Lower lobe of right lung (tissue), 2 donors: ENCODE results near the gene ACSS1. TPM values are rescaled to one million over a fixed set of nuclear protein-coding genes. Genes with fewer than 3 reads are reported as not detected.

Experiments
- ATAC-seq, 2 donors: fragments of 200-7000 bp; cut with Tn5 transposase; one replicate each; pipeline ENCODE4 v1.9.1; 2020 to 2022; ENCODE audit warnings: mild to moderate bottlenecking in 2 of 2, moderate library complexity in 2 of 2
- DNase-seq: peaks from one replicate; pipeline ENCODE4 v3.0.0-alpha.2; 2020
- H3K27ac ChIP-seq: fragments of 200-600 bp; one replicate; pipeline ENCODE4 v1.8.0; 2022
- H3K27me3 ChIP-seq: fragments of 200-600 bp; one replicate; pipeline ENCODE4 v1.8.0; 2022; ENCODE audit warnings: low read depth
- H3K36me3 ChIP-seq: fragments of 200-600 bp; one replicate; pipeline ENCODE4 v1.8.0; 2022; ENCODE audit warnings: mild to moderate bottlenecking
- H3K4me1 ChIP-seq: fragments of 200-600 bp; one replicate; pipeline ENCODE4 v1.8.0; 2022
- H3K4me3 ChIP-seq: fragments of 200-600 bp; one replicate; pipeline ENCODE4 v1.8.0; 2022; ENCODE audit warnings: mild to moderate bottlenecking
- H3K9me3 ChIP-seq: fragments of 200-600 bp; one replicate; pipeline ENCODE4 v1.8.0; 2022
- CTCF ChIP-seq: fragments of 200-600 bp; IDR thresholded peaks from one replicate; pipeline ENCODE4 v1.8.0; 2022; ENCODE audit warnings: antibody characterized with exemption, mild to moderate bottlenecking
- intact Hi-C: fragments of 100-400 bp; cut with DNase I; formaldehyde crosslinking; loops from one replicate; pipeline ENCODE4 v1.11.0; 2022
- total RNA-seq: library from RNA; stranded (reverse); fragmentation: NEBNext Ultra II Directional; extraction: Animal tissue kit (Norgen Biotek cat#: 25700); gene quantifications from one replicate; pipeline ENCODE4 v1.2.1, GENCODE V29; 2021
- donor health status: DM: no; HTN: yes; CAD: no; lungs with severe emphysema.

ACSS1 gene
- total RNA-seq, 1 donor from 2014 or later, result 41.8 TPM

GRCh38 chr20:25021336-25021735 lies 36.6 kb downstream of the ACSS1 start:
- H3K36me3 ChIP-seq, result peaks cover 46% of the 10 kb centered on the region
- ATAC-seq, result no peak
- H3K4me1 ChIP-seq, result peaks cover 23% of the 10 kb centered on the region
- no peak for DNase-seq
- H3K4me3 ChIP-seq, result no peak overlapping the region
- no peak for TF ChIP-seq CTCF
- no peaks in the 10 kb centered on the region for H3K9me3 ChIP-seq
- no peaks in the 10 kb centered on the region for H3K27me3 ChIP-seq
- no peak overlapping the region for H3K27ac ChIP-seq
- intact Hi-C loops, result no loop called here

- intact Hi-C loops, result no loop called here
- Histone ChIP-seq H3K36me3 (peaks cover 50% of the 10 kb centered on the region), H3K4me1 (peaks cover 27% of the 10 kb centered on the region), H3K4me3 (no peak overlapping the region), H3K27ac (no peak overlapping the region), H3K27me3 (no peaks in the 10 kb centered on the region), H3K9me3 (no peaks in the 10 kb centered on the region)
- DNase-seq (no peak), ATAC-seq (no peak)
- TF ChIP-seq CTCF, result no peak
These were observed 37.0 kb downstream of the ACSS1 start for GRCh38 chr20:25020901-25021301.

- DNase-seq, result no peak
These were observed 37.6 kb downstream of the ACSS1 start for GRCh38 chr20:25020345-25020744.

GRCh38 chr20:25019381-25020155 lies 38.4 kb downstream of the ACSS1 start:
- Histone ChIP-seq H3K27ac (no peak overlapping the region), H3K4me1 (peaks cover 27% of the 10 kb centered on the region), H3K36me3 (peaks cover 64% of the 10 kb centered on the region), H3K4me3 (no peak overlapping the region), H3K27me3 (no peaks in the 10 kb centered on the region), H3K9me3 (no peaks in the 10 kb centered on the region)
- intact Hi-C loops, result no loop called here
- DNase-seq, result no peak
- ATAC-seq, result no peak
- TF ChIP-seq CTCF, result no peak

More at GRCh38 chr20:25020345-25020744, 37.6 kb downstream of the ACSS1 start:
- no peak overlapping the region for H3K4me3 ChIP-seq
- no peak for TF ChIP-seq CTCF
- no peaks in the 10 kb centered on the region for H3K9me3 ChIP-seq
- peaks cover 56% of the 10 kb centered on the region for H3K36me3 ChIP-seq
- ATAC-seq, result no peak
- H3K4me1 ChIP-seq, result peaks cover 27% of the 10 kb centered on the region
- intact Hi-C loops, result no loop called here
- no peaks in the 10 kb centered on the region for H3K27me3 ChIP-seq
- no peak overlapping the region for H3K27ac ChIP-seq

GRCh38 chr20:25018841-25019240 lies 39.1 kb downstream of the ACSS1 start:
- TF ChIP-seq CTCF, result no peak
- intact Hi-C loops, result no loop called here
- no peaks in the 10 kb centered on the region for H3K27me3 ChIP-seq
- peaks cover 71% of the 10 kb centered on the region for H3K36me3 ChIP-seq
- H3K27ac ChIP-seq, result no peak overlapping the region
- ATAC-seq (no peak), DNase-seq (no peak)
- no peak overlapping the region for H3K4me3 ChIP-seq
- H3K9me3 ChIP-seq, result no peaks in the 10 kb centered on the region
- H3K4me1 ChIP-seq, result peaks cover 27% of the 10 kb centered on the region
